ENCODE data around the gene ASMTL.

- TF ChIP-seq POLR2AphosphoS5 (IDR thresholded peaks at IDR 0.05; ENCODE audit: borderline replicate concordance, low read depth, low read length) (peak; percentile 1; the same call in 1 of the 2 replicates), EZH2 (IDR thresholded peaks at IDR 0.05) (no peak), FOXP2 (optimal IDR thresholded peaks at IDR 0.05; ENCODE audit: control extremely low read depth, extremely low read length, insufficient read depth) (no peak)
Measured at GRCh38 chrX:1387141-1387776, 65.5 kb downstream of the ASMTL start.

All from SK-N-MC (cell line).